Peyer's patch (tissue), 4 donors: ENCODE results near the gene GPR142.

Experiments
- POLR2A ChIP-seq, 2 donors: fragments of 450-650 bp; IDR thresholded peaks; one replicate each; pipeline ENCODE4 v1.5.1; 2017; ENCODE audit warnings: antibody characterized with exemption in 2 of 2, mild to moderate bottlenecking in 2 of 2, moderate library complexity in 2 of 2
- TF ChIP-seq, protein P1 (sequence below), 6 experiments: fragments of 450-650 bp in 4 of 6; fragments of 200-600 bp in 2 of 6; sonication (generic) in 1 of 6; IDR thresholded peaks; one replicate each; pipeline ENCODE4 v1.5.1; 2017 to 2019; ENCODE audit warnings: antibody characterized with exemption in 6 of 6, mild to moderate bottlenecking in 3 of 6, moderate library complexity in 1 of 6

DNA sequence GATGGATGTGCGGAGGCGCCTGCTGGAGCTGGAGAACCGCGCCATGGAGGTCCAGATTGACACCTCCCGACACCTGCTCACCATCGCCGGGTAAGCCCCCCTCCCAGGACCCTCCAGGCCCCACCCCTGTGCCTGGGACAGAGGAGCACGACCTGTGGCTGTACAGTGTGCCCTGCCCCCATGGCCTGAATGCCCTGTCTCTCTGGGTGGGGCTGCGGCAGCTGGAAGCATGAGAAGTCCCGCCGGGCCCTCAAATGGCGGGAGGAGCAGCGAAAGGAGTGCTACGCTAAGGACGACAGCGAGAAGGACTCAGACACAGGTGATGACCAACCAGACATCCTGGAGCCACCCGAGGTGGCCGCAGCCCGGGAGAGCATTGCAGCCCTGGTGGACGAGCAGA is 16.8 kb upstream of the GPR142 start:
- TF ChIP-seq, protein P1, sequence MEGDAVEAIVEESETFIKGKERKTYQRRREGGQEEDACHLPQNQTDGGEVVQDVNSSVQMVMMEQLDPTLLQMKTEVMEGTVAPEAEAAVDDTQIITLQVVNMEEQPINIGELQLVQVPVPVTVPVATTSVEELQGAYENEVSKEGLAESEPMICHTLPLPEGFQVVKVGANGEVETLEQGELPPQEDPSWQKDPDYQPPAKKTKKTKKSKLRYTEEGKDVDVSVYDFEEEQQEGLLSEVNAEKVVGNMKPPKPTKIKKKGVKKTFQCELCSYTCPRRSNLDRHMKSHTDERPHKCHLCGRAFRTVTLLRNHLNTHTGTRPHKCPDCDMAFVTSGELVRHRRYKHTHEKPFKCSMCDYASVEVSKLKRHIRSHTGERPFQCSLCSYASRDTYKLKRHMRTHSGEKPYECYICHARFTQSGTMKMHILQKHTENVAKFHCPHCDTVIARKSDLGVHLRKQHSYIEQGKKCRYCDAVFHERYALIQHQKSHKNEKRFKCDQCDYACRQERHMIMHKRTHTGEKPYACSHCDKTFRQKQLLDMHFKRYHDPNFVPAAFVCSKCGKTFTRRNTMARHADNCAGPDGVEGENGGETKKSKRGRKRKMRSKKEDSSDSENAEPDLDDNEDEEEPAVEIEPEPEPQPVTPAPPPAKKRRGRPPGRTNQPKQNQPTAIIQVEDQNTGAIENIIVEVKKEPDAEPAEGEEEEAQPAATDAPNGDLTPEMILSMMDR (IDR thresholded peaks at IDR 0.05): no peak
- no peak for TF ChIP-seq POLR2A (IDR thresholded peaks at IDR 0.05)
